Retinal pigment epithelial cell (primary cell): ENCODE results near the gene MIOS.

ENCODE experiments used
- DNase-seq: peaks from one replicate; pipeline ENCODE4 v3.0.0-alpha.2; 2010; ENCODE audit warnings: low read depth
- H3K4me3 ChIP-seq: 2 replicates; pipeline ENCODE4 v1.5.1; 2011; ENCODE audit warnings: mild to moderate bottlenecking, low read length, control low read depth, moderate library complexity
- CTCF ChIP-seq: conservative IDR thresholded peaks from 2 replicates; pipeline ENCODE4 v1.5.1; 2011; ENCODE audit warnings: low read depth, low read length, control low read depth, inconsistent platforms

The MIOS gene

DNA sequence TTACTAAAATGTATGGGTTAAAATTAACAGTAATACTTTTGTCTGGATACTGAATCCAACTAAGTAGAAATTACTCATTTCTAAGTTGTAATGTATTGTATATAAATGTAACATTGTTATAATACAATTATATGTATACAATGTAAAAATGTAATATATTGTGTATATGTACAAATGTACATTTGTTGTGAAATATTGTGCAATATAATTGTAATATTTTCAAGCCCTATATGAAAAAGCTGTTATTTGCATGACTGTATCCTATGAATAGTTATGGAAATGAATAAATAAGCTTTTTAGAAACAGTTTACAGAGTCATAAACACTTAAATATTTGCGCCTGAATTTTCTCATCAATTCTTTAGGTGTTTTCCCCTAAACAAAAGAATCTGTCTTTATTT, 53.6 kb downstream of the MIOS start:
- H3K4me3 ChIP-seq, result no peak overlapping the region
- DNase-seq, result no peak
- TF ChIP-seq CTCF, result no peak

DNA sequence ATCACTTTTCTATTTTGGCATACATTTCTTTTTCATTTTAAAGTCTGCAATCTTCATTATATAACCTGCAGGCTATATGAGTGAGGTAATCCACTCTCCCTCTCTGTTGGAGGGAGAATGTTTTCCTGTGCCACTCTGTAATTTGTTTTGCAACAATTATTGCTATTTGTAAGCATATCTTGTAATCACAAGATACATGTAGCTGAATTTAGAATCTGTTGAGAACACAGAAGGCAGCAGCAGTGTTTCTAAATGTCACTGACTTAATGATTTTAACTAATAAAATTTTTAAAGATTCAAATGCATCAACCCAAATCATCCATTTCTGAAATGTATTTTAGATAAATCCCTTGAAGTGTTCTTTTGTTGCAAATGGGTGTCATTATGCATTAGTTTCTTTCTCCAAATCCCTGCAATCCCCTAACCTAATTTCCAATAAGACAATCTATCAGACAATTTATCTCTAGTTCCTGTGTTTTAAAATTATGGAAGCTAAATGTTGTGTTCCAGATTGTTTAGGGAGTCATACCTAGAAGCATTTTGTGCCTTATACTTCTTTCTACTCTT, 54.0 kb downstream of the MIOS start:
- no peak for DNase-seq
- no peak for TF ChIP-seq CTCF

DNA sequence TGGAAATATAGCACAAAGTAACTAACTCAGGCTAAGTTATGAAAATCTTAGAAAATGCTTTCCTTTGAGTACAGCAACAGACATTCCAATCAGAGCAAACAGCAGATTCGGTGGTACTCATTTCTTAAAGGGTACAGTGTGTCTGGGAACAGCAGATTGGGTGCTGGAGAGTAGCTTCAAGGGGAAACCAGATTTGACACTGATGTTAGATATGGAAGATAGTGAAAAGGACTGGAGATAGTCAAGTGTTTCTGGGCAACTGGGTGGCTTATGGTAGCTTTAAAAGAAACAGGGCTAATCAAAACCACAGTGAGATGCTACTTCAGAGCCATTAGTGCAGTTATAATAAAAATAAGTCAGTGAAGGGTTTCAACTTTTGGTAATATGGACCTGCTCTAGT, 61.8 kb downstream of the MIOS start:
- H3K4me3 ChIP-seq, result no peak overlapping the region
- no peak for DNase-seq
- no peak for TF ChIP-seq CTCF

More for the DNA sequence above, 54.0 kb downstream of the MIOS start:
- H3K4me3 ChIP-seq, result no peak overlapping the region

GRCh38 chr7:7630626-7631329, 64.1 kb downstream of the MIOS start:
- no peak for DNase-seq
- no peak for TF ChIP-seq CTCF
- H3K4me3 ChIP-seq, result no peak overlapping the region

DNA sequence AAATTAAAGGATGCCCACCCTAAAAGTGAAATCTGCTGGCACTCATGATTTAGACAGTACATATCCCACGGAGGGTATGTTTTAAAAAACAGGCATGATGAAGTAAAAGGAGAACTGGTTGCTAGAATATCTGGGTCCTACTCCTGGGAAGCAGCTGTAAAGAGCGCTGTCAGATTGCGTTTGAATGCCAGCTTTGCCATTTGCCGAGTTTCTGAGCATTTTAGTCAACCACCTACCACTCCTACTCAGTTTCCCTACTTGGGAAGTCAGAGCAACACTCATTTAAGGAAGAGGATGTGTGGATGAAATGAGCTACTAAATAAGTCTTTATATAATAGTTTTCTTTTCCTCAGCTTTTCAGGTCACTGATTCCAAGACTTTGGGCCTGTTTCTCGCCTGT, 72.7 kb downstream of the MIOS start:
- TF ChIP-seq CTCF, result no peak

GRCh38 chr7:7639847-7640220, 73.2 kb downstream of the MIOS start:
- H3K4me3 ChIP-seq, result peak overlapping the region; percentile 93
- TF ChIP-seq CTCF, result no peak
- peak; percentile 7 for DNase-seq

More for the DNA sequence above, 72.7 kb downstream of the MIOS start:
- H3K4me3 ChIP-seq, result peak overlapping the region; percentile 93
- no peak for DNase-seq
